ENCODE results near the gene VPS35. TPM values are rescaled to one million over a fixed set of nuclear protein-coding genes. Genes with fewer than 3 reads are reported as not detected.

The VPS35 gene
- total RNA-seq, 2 donors from 2014 or later = 14.5 to 40.5 TPM

DNA sequence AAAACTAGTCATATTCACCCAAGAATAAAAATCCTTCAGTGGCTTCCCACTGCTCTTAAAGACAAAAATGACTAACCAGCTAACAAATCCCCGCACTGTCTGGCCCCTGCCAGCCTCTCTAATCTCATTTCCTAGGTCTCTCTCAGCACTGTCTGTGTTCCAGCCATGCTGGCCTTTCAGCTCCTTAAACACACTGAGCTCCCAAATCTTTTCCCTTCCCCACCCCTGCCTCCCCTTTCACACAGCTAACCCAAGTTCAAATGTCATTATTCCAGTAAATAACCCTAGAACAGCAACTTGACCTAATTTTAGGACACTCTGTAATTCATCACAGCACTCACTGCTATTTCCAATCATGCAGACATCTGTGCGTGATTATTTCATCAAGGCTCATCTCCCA lies 75.6 kb downstream of the VPS35 start:
- WGBS, 2 donors = 81 to 84% methylated on average over 2 of the region's 2 CpGs
- intact Hi-C loops (cut with DNase I) = no loop called here

DNA sequence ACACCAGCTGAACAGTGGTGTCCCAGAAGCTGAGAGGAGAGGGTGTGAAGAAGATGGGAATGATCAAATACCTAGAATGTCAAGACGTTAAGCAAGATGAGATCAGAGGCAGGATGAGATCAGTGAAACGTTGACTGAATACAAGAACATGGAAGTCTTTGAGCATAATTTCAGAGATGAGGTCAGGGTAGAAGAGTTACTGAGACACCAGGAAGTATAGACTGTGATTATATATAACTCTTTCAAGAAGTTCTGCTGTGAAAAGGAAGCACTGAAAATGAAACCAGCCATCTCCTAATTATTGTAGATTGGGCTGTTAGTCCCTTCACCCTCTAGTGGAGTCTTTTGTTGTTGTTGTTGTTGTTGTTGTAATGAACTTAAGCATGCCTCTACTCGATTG lies 76.9 kb downstream of the VPS35 start:
- intact Hi-C loops (cut with DNase I) = no loop called here
- no peak overlapping the region for H3K27ac ChIP-seq
- no peaks in the 10 kb centered on the region for H3K4me1 ChIP-seq
- no peak for TF ChIP-seq POLR2A (IDR thresholded peaks at IDR 0.05)
- TF ChIP-seq, protein P1, sequence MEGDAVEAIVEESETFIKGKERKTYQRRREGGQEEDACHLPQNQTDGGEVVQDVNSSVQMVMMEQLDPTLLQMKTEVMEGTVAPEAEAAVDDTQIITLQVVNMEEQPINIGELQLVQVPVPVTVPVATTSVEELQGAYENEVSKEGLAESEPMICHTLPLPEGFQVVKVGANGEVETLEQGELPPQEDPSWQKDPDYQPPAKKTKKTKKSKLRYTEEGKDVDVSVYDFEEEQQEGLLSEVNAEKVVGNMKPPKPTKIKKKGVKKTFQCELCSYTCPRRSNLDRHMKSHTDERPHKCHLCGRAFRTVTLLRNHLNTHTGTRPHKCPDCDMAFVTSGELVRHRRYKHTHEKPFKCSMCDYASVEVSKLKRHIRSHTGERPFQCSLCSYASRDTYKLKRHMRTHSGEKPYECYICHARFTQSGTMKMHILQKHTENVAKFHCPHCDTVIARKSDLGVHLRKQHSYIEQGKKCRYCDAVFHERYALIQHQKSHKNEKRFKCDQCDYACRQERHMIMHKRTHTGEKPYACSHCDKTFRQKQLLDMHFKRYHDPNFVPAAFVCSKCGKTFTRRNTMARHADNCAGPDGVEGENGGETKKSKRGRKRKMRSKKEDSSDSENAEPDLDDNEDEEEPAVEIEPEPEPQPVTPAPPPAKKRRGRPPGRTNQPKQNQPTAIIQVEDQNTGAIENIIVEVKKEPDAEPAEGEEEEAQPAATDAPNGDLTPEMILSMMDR (IDR thresholded peaks at IDR 0.05) = no peak
- H3K9me3 ChIP-seq = no peaks in the 10 kb centered on the region
- ATAC-seq (no peak), DNase-seq (no peak)
- WGBS, 2 donors = 79 to 81% methylated on average over 3 of the region's 3 CpGs
- H3K4me3 ChIP-seq = no peak overlapping the region
- no peaks in the 10 kb centered on the region for H3K27me3 ChIP-seq
- no peaks in the 10 kb centered on the region for H3K36me3 ChIP-seq (replicated peaks in 1 of 2; ENCODE audit: insufficient read depth in 1 of 2, low read depth in 2 of 2)

More for the DNA sequence above, 75.6 kb downstream of the VPS35 start:
- DNase-seq (no peak), ATAC-seq (no peak)
- no peak for TF ChIP-seq POLR2A (IDR thresholded peaks at IDR 0.05)
- TF ChIP-seq, protein P1 (IDR thresholded peaks at IDR 0.05) = no peak
- no peaks in the 10 kb centered on the region for H3K36me3 ChIP-seq (replicated peaks in 1 of 2; ENCODE audit: insufficient read depth in 1 of 2, low read depth in 2 of 2)
- H3K9me3 ChIP-seq = no peaks in the 10 kb centered on the region
- no peak overlapping the region for H3K4me3 ChIP-seq
- no peaks in the 10 kb centered on the region for H3K4me1 ChIP-seq
- no peaks in the 10 kb centered on the region for H3K27me3 ChIP-seq
- no peak overlapping the region for H3K27ac ChIP-seq

DNA sequence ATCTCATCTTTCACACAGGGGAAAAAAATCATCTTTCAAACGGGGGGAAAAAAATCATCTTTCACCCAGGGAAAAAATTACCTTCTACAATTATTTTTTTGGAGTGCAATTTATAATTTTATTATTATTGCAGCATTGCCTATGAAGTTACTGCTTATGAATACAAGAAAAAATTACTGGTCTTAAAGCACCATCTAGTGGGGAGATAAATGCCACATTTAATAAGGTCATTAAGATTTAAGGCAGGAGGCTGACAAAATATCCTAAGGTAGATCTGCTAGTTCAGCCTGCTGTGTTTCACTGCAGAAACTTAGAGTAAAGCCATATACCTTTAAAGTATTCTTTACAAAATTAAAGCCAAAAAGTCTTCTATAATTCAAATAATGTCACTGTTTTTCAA lies 81.4 kb downstream of the VPS35 start:
- Histone ChIP-seq H3K27ac (no peak overlapping the region), H3K27me3 (no peaks in the 10 kb centered on the region), H3K9me3 (no peaks in the 10 kb centered on the region), H3K4me3 (no peak overlapping the region), H3K4me1 (no peaks in the 10 kb centered on the region), H3K36me3 (replicated peaks in 1 of 2; ENCODE audit: insufficient read depth in 1 of 2, low read depth in 2 of 2) (no peaks in the 10 kb centered on the region)
- 34 to 40% methylated on average over 1 of the region's 1 CpG for WGBS, 2 donors
- TF ChIP-seq POLR2A (IDR thresholded peaks at IDR 0.05) = no peak
- TF ChIP-seq, protein P1 (IDR thresholded peaks at IDR 0.05) = peak in 6 of 7 experiments; percentile 22 to 56 (median 40)
- ATAC-seq (no peak), DNase-seq (no peak)
- intact Hi-C loops (cut with DNase I) = no loop called here

DNA sequence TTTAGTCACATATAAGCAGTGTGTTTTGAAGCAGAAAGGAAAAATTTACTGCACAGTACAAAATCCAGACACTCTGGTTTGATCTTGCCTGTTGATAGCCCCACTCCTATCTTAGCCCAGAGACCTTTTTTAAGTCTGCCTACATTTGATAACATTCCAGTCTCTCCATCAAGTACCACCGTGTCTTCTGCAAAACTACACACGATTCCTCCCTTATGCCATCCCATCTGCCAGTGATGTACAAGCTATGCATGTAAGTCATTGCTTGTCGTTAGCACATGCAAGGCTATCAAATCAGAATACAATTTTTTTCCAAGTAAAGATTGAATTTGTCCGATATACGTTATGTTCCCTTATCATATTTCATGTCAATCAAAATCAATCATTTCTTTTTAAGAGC lies 82.7 kb downstream of the VPS35 start:
- TF ChIP-seq, protein P1 (IDR thresholded peaks at IDR 0.05) = no peak
- TF ChIP-seq POLR2A (IDR thresholded peaks at IDR 0.05) = no peak
- 73 to 75% methylated on average over 5 of the region's 5 CpGs for WGBS, 2 donors
- H3K9me3 ChIP-seq = no peaks in the 10 kb centered on the region
- no peak overlapping the region for H3K27ac ChIP-seq
- H3K4me3 ChIP-seq = no peak overlapping the region
- H3K4me1 ChIP-seq = no peaks in the 10 kb centered on the region
- no peak for ATAC-seq
- no peaks in the 10 kb centered on the region for H3K36me3 ChIP-seq (replicated peaks in 1 of 2; ENCODE audit: insufficient read depth in 1 of 2, low read depth in 2 of 2)
- no peak for DNase-seq
- intact Hi-C loops (cut with DNase I) = no loop called here
- H3K27me3 ChIP-seq = no peaks in the 10 kb centered on the region

Other genes starting within 250 kb of the VPS35 start
- gene SHCBP1, start 67.8 kb downstream of the VPS35 start, total RNA-seq = under 1 TPM in 1 of 2 donors, not detected in 1; 0.26 TPM
- gene ORC6, start 481 bp upstream of the VPS35 start, total RNA-seq = 1 to 10 TPM in 1 of 2 donors, not detected in 1; 4.9 TPM
- gene MYLK3, start 59.2 kb upstream of the VPS35 start, total RNA-seq = under 1 TPM in 1 of 2 donors, not detected in 1; 0.26 TPM
- gene C16orf87, start 142.0 kb upstream of the VPS35 start, total RNA-seq = 10 to 100 TPM in 1 of 2 donors, 1 to 10 TPM in 1; 3.1 to 11.5 TPM
- 10 to 100 TPM; 52.1 to 83.1 TPM for gene GPT2, start 195.2 kb upstream of the VPS35 start, total RNA-seq

Data from body of pancreas (tissue), 4 donors.